ENCODE results near the gene KCNMA1.

GRCh38 chr10:77293773-77294172 is 343.8 kb downstream of the KCNMA1 start:
- no peak for TF ChIP-seq CTCF (IDR thresholded peaks at IDR 0.05)
- TF ChIP-seq POLR2A (IDR thresholded peaks at IDR 0.05): no peak
